Suppressor macrophage treated with lipopolysaccharide for 1 hour (primary cell): ENCODE data around the gene OPTC.
A peak's percentile ranks its signal among the peaks of the same experiment; 100 is the strongest.

Experiments used
- DNase-seq, 3 donors: peaks; one replicate each; pipeline ENCODE4 v3.0.0-alpha.2; 2020 to 2022

Gene OPTC

GRCh38 chr1:203539831-203540546 lies 46.0 kb downstream of the OPTC start:
- no peak for DNase-seq

DNA sequence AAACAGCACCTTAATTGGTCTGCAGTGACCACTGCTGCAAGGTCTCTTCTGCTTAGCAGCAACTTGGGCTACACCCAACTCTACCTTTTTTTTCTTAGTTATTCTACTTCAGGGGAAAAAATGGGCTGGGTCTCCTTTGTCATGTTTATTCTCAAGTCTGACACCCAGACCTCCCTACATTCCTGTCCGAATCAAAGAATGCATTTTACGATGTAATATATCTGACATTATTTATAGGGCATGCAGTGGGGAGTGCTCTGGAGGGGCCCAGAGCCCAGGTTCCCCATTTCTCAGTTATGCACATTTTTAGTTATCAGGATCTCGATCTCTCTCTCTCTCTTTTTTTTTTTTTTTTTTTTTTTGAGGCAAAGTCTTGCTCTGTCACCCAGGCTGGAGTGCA lies 50.5 kb downstream of the OPTC start:
- DNase-seq = no peak

- no peak for DNase-seq
Observed at GRCh38 chr1:203544978-203545816, 51.2 kb downstream of the OPTC start.

- no peak for DNase-seq
Observed at GRCh38 chr1:203546274-203546673, 52.3 kb downstream of the OPTC start.

DNA sequence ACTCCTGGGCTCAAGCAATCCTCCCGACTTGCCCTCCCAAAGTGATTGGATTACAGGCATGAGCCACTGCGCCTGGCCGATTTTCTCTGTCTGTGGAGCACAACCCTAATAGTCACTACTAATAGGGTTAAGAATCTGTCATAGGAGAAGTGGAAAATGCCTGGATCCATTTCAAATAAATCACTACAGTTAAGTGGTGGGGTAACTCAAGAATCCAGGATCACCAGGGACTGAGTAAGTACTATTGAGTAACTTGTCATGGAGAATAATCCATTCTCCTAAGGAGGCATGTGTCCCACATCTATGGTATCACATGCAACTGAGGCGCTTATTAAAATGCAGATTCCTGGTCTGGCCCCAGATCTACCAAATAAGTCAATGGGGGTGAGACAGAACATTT lies 53.2 kb downstream of the OPTC start:
- DNase-seq = no peak

GRCh38 chr1:203547771-203548421 lies 53.9 kb downstream of the OPTC start:
- DNase-seq = peak in 1 of 3 donors; percentile 34

- DNase-seq = no peak
Observed at GRCh38 chr1:203548892-203549291, 54.9 kb downstream of the OPTC start.

DNA sequence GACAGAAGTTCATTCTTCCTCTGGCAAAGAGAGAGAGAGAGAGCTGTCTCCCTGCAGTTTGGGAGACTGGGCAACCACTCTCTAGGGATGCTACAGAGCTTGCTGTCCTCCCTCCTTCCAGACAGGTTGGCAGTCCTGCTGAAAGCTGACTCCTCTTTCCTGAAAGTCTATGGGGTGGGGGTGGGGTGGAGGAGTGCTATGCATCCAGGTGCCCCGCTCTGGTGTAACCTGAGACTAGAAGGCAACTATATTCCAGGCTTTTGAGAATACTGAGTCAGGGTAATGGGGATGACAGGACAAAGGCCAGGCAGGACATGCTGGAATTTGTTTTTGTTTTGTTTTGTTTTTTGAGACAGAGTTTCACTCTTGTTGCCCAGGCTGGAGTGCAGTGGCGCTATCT lies 55.4 kb downstream of the OPTC start:
- DNase-seq = no peak

GRCh38 chr1:203550846-203551245 lies 56.9 kb downstream of the OPTC start:
- DNase-seq = no peak

DNA sequence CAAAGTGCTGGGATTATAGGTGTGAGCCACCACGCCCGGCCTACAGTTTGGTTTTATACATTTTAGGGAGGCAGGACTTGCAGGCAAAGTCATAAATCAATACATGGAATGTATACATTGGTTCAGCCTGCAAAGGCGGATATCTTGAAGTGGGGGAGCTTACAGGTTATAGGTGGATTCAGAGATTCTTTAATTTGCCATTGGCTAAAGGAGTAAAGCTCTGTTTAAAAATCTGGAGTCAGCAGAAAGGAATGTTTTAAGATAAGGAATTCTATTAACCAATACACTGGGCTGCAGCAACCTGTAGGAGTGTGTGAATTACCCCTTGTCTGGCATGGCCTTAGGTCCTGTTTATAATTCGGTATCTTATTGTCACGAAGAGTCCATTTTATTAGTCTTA lies 57.6 kb downstream of the OPTC start:
- no peak for DNase-seq

GRCh38 chr1:203553496-203553895 lies 59.5 kb downstream of the OPTC start:
- no peak for DNase-seq

GRCh38 chr1:203554071-203554470 lies 60.1 kb downstream of the OPTC start:
- peak; percentile 34 to 47 (median 41) for DNase-seq

DNA sequence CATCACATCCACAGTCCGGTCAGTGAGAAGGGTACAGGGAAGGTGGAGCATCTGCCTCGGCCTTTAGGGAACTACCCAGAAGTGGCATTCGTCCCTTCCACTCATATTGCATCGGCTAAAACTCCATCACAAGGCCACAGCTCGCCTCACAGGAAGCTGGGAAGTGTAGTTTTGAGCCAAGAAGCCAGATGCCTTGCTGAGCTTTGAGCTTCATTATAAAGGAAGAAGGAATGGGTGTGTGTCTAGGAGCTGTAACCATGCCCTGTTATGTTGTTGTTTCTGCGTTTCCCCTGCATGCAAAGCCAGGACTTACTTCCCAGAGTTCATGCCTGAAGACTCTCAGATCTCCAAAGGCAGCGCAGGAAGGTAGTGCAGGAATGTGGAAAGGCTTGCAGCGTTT lies 61.1 kb downstream of the OPTC start:
- DNase-seq = peak in 1 of 3 donors; percentile 12

GRCh38 chr1:203555511-203556046 lies 61.6 kb downstream of the OPTC start:
- DNase-seq = no peak

- peak in 1 of 3 donors; percentile 18 for DNase-seq
Observed at GRCh38 chr1:203556047-203556851, 62.3 kb downstream of the OPTC start.

- no peak for DNase-seq
Observed at GRCh38 chr1:203557390-203557789, 63.4 kb downstream of the OPTC start.

- peak; percentile 46 to 65 (median 60) for DNase-seq
Observed at GRCh38 chr1:203558064-203558760, 64.3 kb downstream of the OPTC start.
